GM12864 (cell line): ENCODE results near the gene CLTCL1.

Experiments used
- DNase-seq: peaks from one replicate; pipeline ENCODE4 v3.0.0-alpha.2; 2011; ENCODE audit warnings: low read depth
- H3K4me3 ChIP-seq: 2 replicates; pipeline ENCODE4 v1.5.1; 2011; ENCODE audit warnings: mild to moderate bottlenecking, low read depth, low read length, control low read depth
- CTCF ChIP-seq: IDR thresholded peaks from 2 replicates; pipeline ENCODE4 v1.5.1; 2011; ENCODE audit warnings: low read depth, mild to moderate bottlenecking, moderate library complexity, low read length, control low read depth, inconsistent platforms; ENCODE audit errors: missing control alignments

The CLTCL1 gene

GRCh38 chr22:19224985-19225384 lies 66.5 kb downstream of the CLTCL1 start:
- no peak for DNase-seq
- TF ChIP-seq CTCF: no peak
- no peak overlapping the region for H3K4me3 ChIP-seq

- TF ChIP-seq CTCF: no peak
- DNase-seq: no peak
- no peak overlapping the region for H3K4me3 ChIP-seq
Measured at GRCh38 chr22:19224557-19224956, 67.0 kb downstream of the CLTCL1 start.

GRCh38 chr22:19223617-19224016 lies 67.9 kb downstream of the CLTCL1 start:
- no peak overlapping the region for H3K4me3 ChIP-seq
- no peak for TF ChIP-seq CTCF
- DNase-seq: no peak

- TF ChIP-seq CTCF: no peak
- DNase-seq: no peak
- H3K4me3 ChIP-seq: no peak overlapping the region
Measured at GRCh38 chr22:19223110-19223509, 68.4 kb downstream of the CLTCL1 start.

- H3K4me3 ChIP-seq: no peak overlapping the region
- no peak for DNase-seq
- no peak for TF ChIP-seq CTCF
Measured at GRCh38 chr22:19222242-19223005, 69.1 kb downstream of the CLTCL1 start.

- DNase-seq: no peak
- TF ChIP-seq CTCF: no peak
- no peak overlapping the region for H3K4me3 ChIP-seq
Measured at GRCh38 chr22:19220867-19221266, 70.7 kb downstream of the CLTCL1 start.

- DNase-seq: no peak
- TF ChIP-seq CTCF: no peak
Measured at GRCh38 chr22:19218541-19219233, 72.8 kb downstream of the CLTCL1 start.

More at GRCh38 chr22:19218541-19219233, 72.8 kb downstream of the CLTCL1 start:
- no peak overlapping the region for H3K4me3 ChIP-seq
